Ishikawa (cell line): Measurements from ENCODE around the gene STOML2.

Experiments used
- CEBPB ChIP-seq: IDR thresholded peaks from 2 replicates; pipeline ENCODE4 v1.6.1; 2012
- CREB1 ChIP-seq: IDR thresholded peaks from 2 replicates; pipeline ENCODE4 v1.6.1; 2012; ENCODE audit warnings: low read depth
- EGR1 ChIP-seq: IDR thresholded peaks from 2 replicates; pipeline ENCODE4 v1.6.1; 2012
- EP300 ChIP-seq: IDR thresholded peaks from 2 replicates; pipeline ENCODE4 v1.6.1; 2012; ENCODE audit warnings: borderline replicate concordance
- FOXM1 ChIP-seq: IDR thresholded peaks from 2 replicates; pipeline ENCODE4 v1.6.1; 2012; ENCODE audit warnings: low read depth, borderline replicate concordance
- NFIC ChIP-seq: IDR thresholded peaks from 2 replicates; pipeline ENCODE4 v1.6.1; 2012
- RAD21 ChIP-seq: IDR thresholded peaks from 2 replicates; pipeline ENCODE4 v1.6.1; 2012; ENCODE audit warnings: low read depth
- TAF1 ChIP-seq: IDR thresholded peaks from 2 replicates; pipeline ENCODE4 v1.6.1; 2012; ENCODE audit warnings: low read depth, mild to moderate bottlenecking
- TCF12 ChIP-seq: IDR thresholded peaks from 2 replicates; pipeline ENCODE4 v1.6.1; 2012; ENCODE audit warnings: low read depth
- TEAD4 ChIP-seq: IDR thresholded peaks from 2 replicates; pipeline ENCODE4 v1.6.1; 2012
- YY1 ChIP-seq: IDR thresholded peaks from 2 replicates; pipeline ENCODE4 v1.6.1; 2012; ENCODE audit warnings: low read depth
- ZBTB7A ChIP-seq: IDR thresholded peaks from 2 replicates; pipeline ENCODE4 v1.6.1; 2012; ENCODE audit warnings: low read depth
- TF ChIP-seq, protein P1 (sequence below): IDR thresholded peaks from 2 replicates; pipeline ENCODE4 v1.6.1; 2012
- TF ChIP-seq, protein P2 (sequence below): IDR thresholded peaks from 2 replicates; pipeline ENCODE4 v1.6.1; 2012
- TF ChIP-seq, protein P3 (sequence below): IDR thresholded peaks from 2 replicates; pipeline ENCODE4 v1.6.1; 2012; ENCODE audit warnings: low read depth, mild to moderate bottlenecking

STOML2 gene

DNA sequence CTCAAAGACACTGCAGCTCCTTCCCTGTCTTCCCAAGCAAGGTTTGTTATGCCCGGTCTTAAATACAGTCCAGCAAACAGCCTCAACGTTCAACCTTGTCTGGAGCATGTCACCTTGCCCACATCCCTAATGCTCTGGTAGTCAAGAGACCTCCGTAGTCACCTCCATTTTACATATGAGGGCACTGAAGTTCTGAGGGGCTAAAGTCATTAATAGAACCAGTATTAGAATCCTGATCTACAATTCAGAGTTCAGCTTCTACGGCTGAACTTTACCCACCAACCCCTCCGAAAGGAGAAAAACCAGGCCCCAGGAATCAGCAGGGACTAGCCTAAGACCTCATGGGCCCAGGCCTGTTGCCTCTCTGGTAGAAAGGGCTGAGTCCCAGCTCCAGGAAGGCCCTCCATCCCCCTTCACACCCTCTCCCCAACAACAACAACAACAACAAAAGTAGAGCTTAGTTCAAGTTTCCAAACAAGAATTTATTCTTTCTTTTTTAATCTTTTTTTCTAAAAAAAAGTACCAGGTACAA lies 795 bp upstream of the STOML2 start:
- TF ChIP-seq NFIC (no peak), TEAD4 (no peak), EP300 (no peak)
- TF ChIP-seq, protein P1, sequence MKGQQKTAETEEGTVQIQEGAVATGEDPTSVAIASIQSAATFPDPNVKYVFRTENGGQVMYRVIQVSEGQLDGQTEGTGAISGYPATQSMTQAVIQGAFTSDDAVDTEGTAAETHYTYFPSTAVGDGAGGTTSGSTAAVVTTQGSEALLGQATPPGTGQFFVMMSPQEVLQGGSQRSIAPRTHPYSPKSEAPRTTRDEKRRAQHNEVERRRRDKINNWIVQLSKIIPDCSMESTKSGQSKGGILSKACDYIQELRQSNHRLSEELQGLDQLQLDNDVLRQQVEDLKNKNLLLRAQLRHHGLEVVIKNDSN = no peak

DNA sequence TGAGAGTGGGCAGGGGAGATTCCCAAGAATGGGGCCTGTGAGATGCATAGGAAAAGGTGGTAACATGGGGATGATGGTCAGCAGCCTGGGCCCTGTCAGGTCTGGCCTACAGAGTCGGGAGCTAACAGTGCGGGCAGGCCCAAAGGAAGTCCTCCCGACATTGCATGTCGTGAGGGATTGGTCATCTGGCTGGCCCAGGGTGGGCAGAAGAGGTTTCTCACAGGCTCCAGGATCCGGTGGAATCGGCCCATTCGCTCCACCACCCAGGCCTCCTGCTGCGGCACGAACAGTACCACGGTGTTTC lies 514 bp downstream of the STOML2 start:
- TF ChIP-seq TEAD4 (no peak), CEBPB (no peak), TCF12 (no peak), CREB1 (no peak), EP300 (no peak), EGR1 (no peak), ZBTB7A (no peak), NFIC (no peak), RAD21 (no peak)
- TF ChIP-seq, protein P2, sequence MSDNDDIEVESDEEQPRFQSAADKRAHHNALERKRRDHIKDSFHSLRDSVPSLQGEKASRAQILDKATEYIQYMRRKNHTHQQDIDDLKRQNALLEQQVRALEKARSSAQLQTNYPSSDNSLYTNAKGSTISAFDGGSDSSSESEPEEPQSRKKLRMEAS = no peak
- TF ChIP-seq, protein P3, sequence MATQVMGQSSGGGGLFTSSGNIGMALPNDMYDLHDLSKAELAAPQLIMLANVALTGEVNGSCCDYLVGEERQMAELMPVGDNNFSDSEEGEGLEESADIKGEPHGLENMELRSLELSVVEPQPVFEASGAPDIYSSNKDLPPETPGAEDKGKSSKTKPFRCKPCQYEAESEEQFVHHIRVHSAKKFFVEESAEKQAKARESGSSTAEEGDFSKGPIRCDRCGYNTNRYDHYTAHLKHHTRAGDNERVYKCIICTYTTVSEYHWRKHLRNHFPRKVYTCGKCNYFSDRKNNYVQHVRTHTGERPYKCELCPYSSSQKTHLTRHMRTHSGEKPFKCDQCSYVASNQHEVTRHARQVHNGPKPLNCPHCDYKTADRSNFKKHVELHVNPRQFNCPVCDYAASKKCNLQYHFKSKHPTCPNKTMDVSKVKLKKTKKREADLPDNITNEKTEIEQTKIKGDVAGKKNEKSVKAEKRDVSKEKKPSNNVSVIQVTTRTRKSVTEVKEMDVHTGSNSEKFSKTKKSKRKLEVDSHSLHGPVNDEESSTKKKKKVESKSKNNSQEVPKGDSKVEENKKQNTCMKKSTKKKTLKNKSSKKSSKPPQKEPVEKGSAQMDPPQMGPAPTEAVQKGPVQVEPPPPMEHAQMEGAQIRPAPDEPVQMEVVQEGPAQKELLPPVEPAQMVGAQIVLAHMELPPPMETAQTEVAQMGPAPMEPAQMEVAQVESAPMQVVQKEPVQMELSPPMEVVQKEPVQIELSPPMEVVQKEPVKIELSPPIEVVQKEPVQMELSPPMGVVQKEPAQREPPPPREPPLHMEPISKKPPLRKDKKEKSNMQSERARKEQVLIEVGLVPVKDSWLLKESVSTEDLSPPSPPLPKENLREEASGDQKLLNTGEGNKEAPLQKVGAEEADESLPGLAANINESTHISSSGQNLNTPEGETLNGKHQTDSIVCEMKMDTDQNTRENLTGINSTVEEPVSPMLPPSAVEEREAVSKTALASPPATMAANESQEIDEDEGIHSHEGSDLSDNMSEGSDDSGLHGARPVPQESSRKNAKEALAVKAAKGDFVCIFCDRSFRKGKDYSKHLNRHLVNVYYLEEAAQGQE = no peak
- TF ChIP-seq, protein P1 = no peak

DNA sequence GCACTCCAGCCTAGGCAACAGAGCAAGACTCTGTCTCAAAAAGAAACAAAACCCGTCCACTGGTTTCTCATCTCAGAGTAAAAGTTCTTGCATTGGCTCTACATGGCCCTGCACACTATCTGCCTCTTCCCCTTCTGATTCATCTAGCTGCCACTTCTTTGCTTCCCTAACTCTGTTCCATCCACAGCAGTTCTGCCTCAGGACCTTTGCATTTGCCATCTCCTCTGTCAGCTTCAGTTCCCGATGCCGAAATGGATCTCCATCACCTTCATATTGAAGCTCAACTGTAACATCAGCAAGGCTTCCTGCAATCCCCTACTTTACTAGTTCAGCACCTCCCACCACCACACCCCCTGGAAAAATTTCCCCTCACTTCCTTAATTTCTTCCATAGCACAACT lies 5.4 kb downstream of the STOML2 start:
- TF ChIP-seq RAD21 (no peak), EP300 (no peak), ZBTB7A (no peak), FOXM1 (no peak), EGR1 (no peak)

DNA sequence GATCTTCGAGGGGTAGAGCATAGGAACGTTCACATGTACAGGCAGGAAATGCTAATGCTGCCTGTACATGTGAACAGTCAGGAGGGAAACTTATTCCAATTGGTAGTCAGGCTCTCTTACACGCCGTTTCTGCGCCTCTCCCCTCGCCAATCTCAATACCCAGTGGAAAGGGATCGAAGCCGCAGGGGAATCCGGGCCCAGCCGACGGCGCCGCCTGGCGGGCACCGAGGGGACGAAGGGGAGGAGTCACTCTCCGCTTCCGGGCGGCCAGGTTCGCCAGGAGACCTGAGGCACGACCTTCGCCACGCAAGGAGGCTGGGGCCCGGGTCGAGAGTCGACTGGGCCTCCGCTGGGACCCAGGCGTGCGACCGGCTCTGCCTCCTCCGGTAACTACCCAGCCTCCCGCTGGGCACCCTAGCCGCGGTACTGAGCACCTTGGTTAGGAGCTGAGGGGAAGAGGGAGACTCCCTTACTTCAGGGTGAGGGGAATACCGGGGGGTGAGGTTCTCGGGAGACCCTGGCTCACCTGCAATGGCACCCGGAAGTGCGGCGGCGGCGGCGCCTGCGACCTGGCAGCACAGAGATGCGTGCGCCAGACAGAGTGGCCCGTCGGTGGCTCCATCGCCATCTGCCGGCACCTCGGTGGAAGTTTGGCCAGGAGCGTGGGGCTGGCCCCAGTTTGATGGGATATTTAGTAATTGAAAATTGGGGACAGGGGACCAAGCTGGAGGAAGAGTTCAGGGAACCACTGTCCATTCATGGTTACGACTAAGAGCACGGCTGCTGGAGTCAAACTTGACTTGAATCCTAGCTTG lies 6.7 kb downstream of the STOML2 start, which contains the start of gene PIGO:
TSS of gene PIGO (minus strand) at position 557 of the 815 bp plus-strand sequence. CDS start 1,026 bp downstream, outside the sequence.
- TF ChIP-seq TAF1 (peak; percentile 82), RAD21 (peak; percentile 55), ZBTB7A (peak; percentile 95), EGR1 (no peak), YY1 (peak; percentile 87), TEAD4 (peak; percentile 13; the same call in 1 of the 2 replicates), TCF12 (peak; percentile 40; the same call in 1 of the 2 replicates), EP300 (no peak)
- TF ChIP-seq, protein P2 = peak; percentile 63
- TF ChIP-seq, protein P1 = no peak

DNA sequence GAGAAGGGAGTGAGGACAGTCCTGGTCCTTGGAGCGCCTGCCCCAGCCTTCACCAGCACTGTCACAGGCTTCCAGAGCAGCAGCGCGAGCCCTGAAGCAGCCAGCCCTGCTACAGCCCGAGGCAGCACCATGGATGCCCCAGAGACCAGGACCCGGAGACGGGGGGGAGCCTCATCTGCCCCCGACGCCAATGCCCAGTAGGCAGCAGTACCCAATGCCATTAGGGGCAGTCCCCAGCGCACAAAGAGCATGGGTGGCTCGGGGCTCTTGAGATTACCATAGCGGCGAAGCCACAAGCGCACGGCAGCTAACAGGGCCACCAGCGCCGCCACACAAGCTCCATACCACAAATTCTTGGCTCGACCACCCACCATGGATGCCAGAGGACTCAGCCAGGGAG lies 11.4 kb downstream of the STOML2 start:
- TF ChIP-seq, protein P3 = no peak
- no peak for TF ChIP-seq CREB1
- no peak for TF ChIP-seq RAD21
- TF ChIP-seq EGR1 = no peak
- no peak for TF ChIP-seq TEAD4

DNA sequence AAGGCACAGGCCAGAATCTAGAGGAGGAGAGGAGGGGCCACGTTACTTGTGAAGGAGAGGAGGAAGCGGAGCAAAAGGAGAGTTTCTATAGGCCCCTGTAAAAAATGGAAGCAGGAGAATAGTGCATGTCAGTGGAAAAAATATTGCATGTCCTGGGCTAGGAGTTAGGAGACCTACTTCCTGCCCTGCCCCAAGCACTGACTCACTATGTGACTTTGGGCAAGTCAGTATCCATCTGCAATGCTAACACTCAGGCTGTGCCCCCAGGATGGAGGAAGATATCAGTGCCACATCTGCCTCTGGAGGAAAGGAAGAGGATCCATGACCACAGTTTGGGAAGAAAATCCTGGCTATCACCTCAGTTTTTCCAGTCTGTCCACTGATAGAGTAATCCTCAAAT lies 13.5 kb downstream of the STOML2 start:
- TF ChIP-seq, protein P1 = no peak
- TF ChIP-seq, protein P3 = no peak
- no peak for TF ChIP-seq TEAD4
- no peak for TF ChIP-seq CREB1
- no peak for TF ChIP-seq ZBTB7A
- no peak for TF ChIP-seq TCF12
- no peak for TF ChIP-seq RAD21
- TF ChIP-seq, protein P2 = no peak
- TF ChIP-seq CEBPB = no peak
- TF ChIP-seq EGR1 = no peak
- TF ChIP-seq YY1 = no peak
- TF ChIP-seq FOXM1 = no peak
- TF ChIP-seq EP300 = no peak
- no peak for TF ChIP-seq TAF1
- TF ChIP-seq NFIC = no peak
